Liver (tissue), 9 donors: ENCODE data around the gene RPS5. TPM values are rescaled to one million over a fixed set of nuclear protein-coding genes. Genes with fewer than 3 reads are reported as not detected.

Experiments
- DNase-seq: peaks from one replicate; pipeline ENCODE4 v3.0.0-alpha.2; 2017; ENCODE audit warnings: low spot score
- H3K27ac ChIP-seq, 2 donors: one replicate each; pipeline ENCODE4 v1.7.0; 2013; ENCODE audit warnings: inconsistent platforms in 2 of 2, low read length in 2 of 2, control low read depth in 1 of 2, low read depth in 1 of 2, mild to moderate bottlenecking in 1 of 2
- H3K27me3 ChIP-seq, 4 donors: one replicate each; pipeline versions ENCODE4 v1.6.1 to v1.7.0; 2013; ENCODE audit warnings: low read length in 3 of 4, inconsistent platforms in 1 of 4, mild to moderate bottlenecking in 1 of 4, moderate library complexity in 1 of 4; ENCODE audit not compliant: control insufficient read depth in 4 of 4, insufficient read depth in 4 of 4
- H3K36me3 ChIP-seq, 4 donors: one replicate each; pipeline versions ENCODE4 v1.6.1 to v1.7.0; 2013; ENCODE audit warnings: low read length in 3 of 4, mild to moderate bottlenecking in 3 of 4, low read depth in 1 of 4, moderate library complexity in 1 of 4; ENCODE audit not compliant: control insufficient read depth in 4 of 4, insufficient read depth in 3 of 4
- H3K4me1 ChIP-seq, 4 donors: one replicate each; pipeline versions ENCODE4 v1.6.1 to v1.7.0; 2013; ENCODE audit warnings: low read length in 3 of 4, mild to moderate bottlenecking in 3 of 4, moderate library complexity in 1 of 4; ENCODE audit not compliant: control insufficient read depth in 4 of 4, insufficient read depth in 4 of 4
- H3K4me3 ChIP-seq, 3 donors: one replicate each; pipeline versions ENCODE4 v1.6.1 to v1.7.0; 2013; ENCODE audit warnings: low read length in 3 of 3, control low read depth in 1 of 3, low read depth in 1 of 3, mild to moderate bottlenecking in 1 of 3
- H3K9ac ChIP-seq, 2 donors: one replicate each; pipeline ENCODE4 v1.7.0; 2013; ENCODE audit warnings: low read length in 2 of 2, mild to moderate bottlenecking in 2 of 2, moderate library complexity in 2 of 2, control low read depth in 1 of 2, low read depth in 1 of 2
- H3K9me3 ChIP-seq, 4 donors: one replicate each; pipeline versions ENCODE4 v1.6.1 to v1.7.0; 2013; ENCODE audit warnings: low read length in 3 of 4; ENCODE audit not compliant: control insufficient read depth in 4 of 4
- FOXA1 ChIP-seq: IDR thresholded peaks from 2 replicates; pipeline ENCODE4 v1.6.1; 2016; ENCODE audit warnings: antibody characterized with exemption
- GABPA ChIP-seq, 2 donors: IDR thresholded peaks in 1 of 2; conservative IDR thresholded peaks in 1 of 2; 2 replicates each; pipeline ENCODE4 v1.6.1; 2016; ENCODE audit warnings: antibody characterized with exemption in 2 of 2, mild to moderate bottlenecking in 1 of 2, moderate library complexity in 1 of 2
- HNF4A ChIP-seq, 2 donors: conservative IDR thresholded peaks; 2 replicates each; pipeline ENCODE4 v1.6.1; 2016; ENCODE audit warnings: antibody characterized with exemption in 2 of 2, mild to moderate bottlenecking in 2 of 2
- HNF4G ChIP-seq: IDR thresholded peaks from 2 replicates; pipeline ENCODE4 v1.6.1; 2016; ENCODE audit warnings: antibody characterized with exemption
- JUND ChIP-seq, 2 donors: IDR thresholded peaks; 2 replicates each; pipeline ENCODE4 v1.6.1; 2016; ENCODE audit warnings: antibody characterized with exemption in 2 of 2
- NR2F2 ChIP-seq: IDR thresholded peaks from 2 replicates; pipeline ENCODE4 v1.6.1; 2016; ENCODE audit warnings: antibody characterized with exemption
- TAF1 ChIP-seq: conservative IDR thresholded peaks from 2 replicates; pipeline ENCODE4 v1.6.1; 2016; ENCODE audit warnings: antibody characterized with exemption, mild to moderate bottlenecking
- WGBS: extraction: QIAGEN DNeasy Blood & Tissue Kit; methylation state at CpG from one replicate; pipeline ENCODE4 v1.1.7; 2013; 5-methylcytosine and 5-hydroxymethylcytosine counted together
- polyA plus RNA-seq, 2 donors: library from polyadenylated mRNA; stranded (reverse) in 1 of 2; unstranded in 1 of 2; fragments of 200-250 nt in 1 of 2; fragments of >200 nt in 1 of 2; fragmentation: Nextera tagmentation in 1 of 2; extraction: Ambion mirVana in 1 of 2; gene quantifications; one replicate each; pipeline versions ENCODE4 v1.2.1 to v1.2.3, GENCODE V29; 2013 to 2015
- total RNA-seq, 2 donors: library from RNA; depleted of rRNA; stranded (reverse); fragments of >200 nt; gene quantifications; one replicate each; pipeline ENCODE4 v1.2.3, GENCODE V29; 2014
- TF ChIP-seq, protein P1 (sequence below): fragments of 150-350 bp; IDR thresholded peaks from 2 replicates; pipeline ENCODE4 v1.5.1; 2017; ENCODE audit warnings: improper control_type of control experiment, low read depth, low read length; ENCODE audit not compliant: missing input control
- TF ChIP-seq, protein P2 (sequence below): IDR thresholded peaks from 2 replicates; pipeline ENCODE4 v1.6.1; 2016; ENCODE audit warnings: antibody characterized with exemption
- TF ChIP-seq, protein P3 (sequence below): IDR thresholded peaks from 2 replicates; pipeline ENCODE4 v1.6.1; 2016; ENCODE audit warnings: antibody characterized with exemption
- TF ChIP-seq, protein P4 (sequence below): IDR thresholded peaks from 2 replicates; pipeline ENCODE4 v1.6.1; 2016; ENCODE audit warnings: antibody characterized with exemption
- TF ChIP-seq, protein P5 (sequence below): IDR thresholded peaks from 2 replicates; pipeline ENCODE4 v1.6.1; 2016; ENCODE audit warnings: antibody characterized with exemption, mild to moderate bottlenecking
- donor health status: healthy.
- donor health status: healthy.
- donor health status: healthy.
- donor health status: healthy.
- donor health status: healthy.

The RPS5 gene
- total and polyA plus RNA-seq, 4 donors: 229 to 1,403 (median 628) TPM

DNA sequence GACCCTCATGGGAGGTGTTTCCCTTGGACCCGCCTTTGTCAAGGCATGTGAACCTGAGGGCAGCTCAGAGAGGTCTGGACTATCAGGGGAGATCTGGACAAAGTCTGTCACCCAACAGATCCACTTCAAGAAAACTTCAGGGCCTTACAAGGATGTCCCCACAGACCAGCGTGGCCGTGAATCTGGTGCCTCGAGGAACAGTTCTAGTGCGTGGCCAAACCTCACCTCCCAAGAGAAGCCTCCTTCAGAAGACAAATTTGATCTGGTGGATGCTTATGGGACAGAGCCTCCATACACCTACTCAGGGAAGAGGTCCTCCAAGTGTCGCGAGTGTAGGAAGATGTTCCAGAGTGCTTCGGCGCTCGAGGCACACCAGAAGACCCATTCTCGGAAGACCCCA lies 48.7 kb upstream of the RPS5 start:
- TF ChIP-seq TAF1: no peak
- H3K9me3 ChIP-seq: peaks cover 0 to 3% (median 0%) of the 10 kb centered on the region in 4 donors
- no peak overlapping the region for H3K4me3 ChIP-seq
- no peak overlapping the region for H3K27ac ChIP-seq
- WGBS: 98% methylated on average over 11 of the region's 11 CpGs
- peaks cover 0 to 15% (median 12%) of the 10 kb centered on the region in 4 donors for H3K36me3 ChIP-seq
- H3K9ac ChIP-seq: no peak overlapping the region
- peaks cover 12 to 27% (median 21%) of the 10 kb centered on the region in 4 donors for H3K4me1 ChIP-seq
- no peak for DNase-seq
- H3K27me3 ChIP-seq: no peaks in the 10 kb centered on the region

DNA sequence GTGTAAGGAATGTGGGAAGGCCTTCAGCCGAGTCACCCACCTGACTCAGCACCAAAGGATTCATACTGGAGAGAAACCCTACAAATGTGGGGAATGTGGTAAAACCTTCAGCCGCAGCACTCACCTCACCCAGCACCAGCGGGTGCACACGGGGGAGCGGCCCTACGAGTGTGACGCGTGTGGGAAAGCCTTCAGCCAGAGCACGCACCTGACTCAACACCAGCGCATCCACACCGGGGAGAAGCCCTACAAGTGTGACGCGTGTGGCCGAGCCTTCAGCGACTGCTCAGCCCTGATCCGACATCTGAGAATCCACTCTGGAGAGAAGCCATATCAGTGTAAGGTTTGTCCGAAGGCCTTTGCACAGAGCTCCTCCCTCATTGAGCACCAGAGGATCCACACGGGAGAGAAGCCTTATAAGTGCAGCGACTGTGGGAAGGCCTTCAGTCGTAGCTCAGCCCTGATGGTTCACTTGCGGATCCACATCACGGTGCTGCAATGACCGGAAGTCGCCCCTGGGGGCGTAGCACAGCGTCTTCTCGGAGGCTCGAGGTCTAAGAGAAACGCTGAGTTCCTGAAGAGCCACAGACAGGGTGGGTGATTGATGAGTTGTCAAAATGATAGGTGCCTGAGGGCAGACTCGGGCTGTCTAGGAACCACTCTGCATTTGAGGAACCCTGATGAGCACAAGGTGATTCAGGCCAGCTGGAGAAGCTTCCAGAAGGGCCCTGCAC lies 48.1 kb upstream of the RPS5 start:
- Histone ChIP-seq H3K9ac (no peak overlapping the region), H3K36me3 (peaks cover 0 to 15% (median 12%) of the 10 kb centered on the region in 4 donors), H3K9me3 (peaks cover 0 to 3% (median 0%) of the 10 kb centered on the region in 4 donors), H3K4me1 (peaks cover 12 to 27% (median 21%) of the 10 kb centered on the region in 4 donors), H3K4me3 (no peak overlapping the region), H3K27me3 (no peaks in the 10 kb centered on the region), H3K27ac (no peak overlapping the region)
- 93% methylated on average over 30 of the region's 30 CpGs for WGBS
- DNase-seq: no peak
- TF ChIP-seq, protein P1, sequence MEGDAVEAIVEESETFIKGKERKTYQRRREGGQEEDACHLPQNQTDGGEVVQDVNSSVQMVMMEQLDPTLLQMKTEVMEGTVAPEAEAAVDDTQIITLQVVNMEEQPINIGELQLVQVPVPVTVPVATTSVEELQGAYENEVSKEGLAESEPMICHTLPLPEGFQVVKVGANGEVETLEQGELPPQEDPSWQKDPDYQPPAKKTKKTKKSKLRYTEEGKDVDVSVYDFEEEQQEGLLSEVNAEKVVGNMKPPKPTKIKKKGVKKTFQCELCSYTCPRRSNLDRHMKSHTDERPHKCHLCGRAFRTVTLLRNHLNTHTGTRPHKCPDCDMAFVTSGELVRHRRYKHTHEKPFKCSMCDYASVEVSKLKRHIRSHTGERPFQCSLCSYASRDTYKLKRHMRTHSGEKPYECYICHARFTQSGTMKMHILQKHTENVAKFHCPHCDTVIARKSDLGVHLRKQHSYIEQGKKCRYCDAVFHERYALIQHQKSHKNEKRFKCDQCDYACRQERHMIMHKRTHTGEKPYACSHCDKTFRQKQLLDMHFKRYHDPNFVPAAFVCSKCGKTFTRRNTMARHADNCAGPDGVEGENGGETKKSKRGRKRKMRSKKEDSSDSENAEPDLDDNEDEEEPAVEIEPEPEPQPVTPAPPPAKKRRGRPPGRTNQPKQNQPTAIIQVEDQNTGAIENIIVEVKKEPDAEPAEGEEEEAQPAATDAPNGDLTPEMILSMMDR: no peak
- TF ChIP-seq, protein P2, sequence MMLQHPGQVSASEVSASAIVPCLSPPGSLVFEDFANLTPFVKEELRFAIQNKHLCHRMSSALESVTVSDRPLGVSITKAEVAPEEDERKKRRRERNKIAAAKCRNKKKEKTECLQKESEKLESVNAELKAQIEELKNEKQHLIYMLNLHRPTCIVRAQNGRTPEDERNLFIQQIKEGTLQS: no peak
- TF ChIP-seq, protein P3, sequence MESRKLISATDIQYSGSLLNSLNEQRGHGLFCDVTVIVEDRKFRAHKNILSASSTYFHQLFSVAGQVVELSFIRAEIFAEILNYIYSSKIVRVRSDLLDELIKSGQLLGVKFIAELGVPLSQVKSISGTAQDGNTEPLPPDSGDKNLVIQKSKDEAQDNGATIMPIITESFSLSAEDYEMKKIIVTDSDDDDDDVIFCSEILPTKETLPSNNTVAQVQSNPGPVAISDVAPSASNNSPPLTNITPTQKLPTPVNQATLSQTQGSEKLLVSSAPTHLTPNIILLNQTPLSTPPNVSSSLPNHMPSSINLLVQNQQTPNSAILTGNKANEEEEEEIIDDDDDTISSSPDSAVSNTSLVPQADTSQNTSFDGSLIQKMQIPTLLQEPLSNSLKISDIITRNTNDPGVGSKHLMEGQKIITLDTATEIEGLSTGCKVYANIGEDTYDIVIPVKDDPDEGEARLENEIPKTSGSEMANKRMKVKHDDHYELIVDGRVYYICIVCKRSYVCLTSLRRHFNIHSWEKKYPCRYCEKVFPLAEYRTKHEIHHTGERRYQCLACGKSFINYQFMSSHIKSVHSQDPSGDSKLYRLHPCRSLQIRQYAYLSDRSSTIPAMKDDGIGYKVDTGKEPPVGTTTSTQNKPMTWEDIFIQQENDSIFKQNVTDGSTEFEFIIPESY: no peak
- TF ChIP-seq, protein P4, sequence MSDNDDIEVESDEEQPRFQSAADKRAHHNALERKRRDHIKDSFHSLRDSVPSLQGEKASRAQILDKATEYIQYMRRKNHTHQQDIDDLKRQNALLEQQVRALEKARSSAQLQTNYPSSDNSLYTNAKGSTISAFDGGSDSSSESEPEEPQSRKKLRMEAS: no peak
- TF ChIP-seq JUND (IDR thresholded peaks at IDR 0.05) (no peak), TAF1 (no peak), FOXA1 (no peak), NR2F2 (no peak), HNF4G (no peak), HNF4A (conservative IDR thresholded peaks at IDR 0.05) (no peak), GABPA (IDR thresholded peaks at IDR 0.05 in 1 of 2, conservative IDR thresholded peaks at IDR 0.05 in 1 of 2) (no peak)
- TF ChIP-seq, protein P5, sequence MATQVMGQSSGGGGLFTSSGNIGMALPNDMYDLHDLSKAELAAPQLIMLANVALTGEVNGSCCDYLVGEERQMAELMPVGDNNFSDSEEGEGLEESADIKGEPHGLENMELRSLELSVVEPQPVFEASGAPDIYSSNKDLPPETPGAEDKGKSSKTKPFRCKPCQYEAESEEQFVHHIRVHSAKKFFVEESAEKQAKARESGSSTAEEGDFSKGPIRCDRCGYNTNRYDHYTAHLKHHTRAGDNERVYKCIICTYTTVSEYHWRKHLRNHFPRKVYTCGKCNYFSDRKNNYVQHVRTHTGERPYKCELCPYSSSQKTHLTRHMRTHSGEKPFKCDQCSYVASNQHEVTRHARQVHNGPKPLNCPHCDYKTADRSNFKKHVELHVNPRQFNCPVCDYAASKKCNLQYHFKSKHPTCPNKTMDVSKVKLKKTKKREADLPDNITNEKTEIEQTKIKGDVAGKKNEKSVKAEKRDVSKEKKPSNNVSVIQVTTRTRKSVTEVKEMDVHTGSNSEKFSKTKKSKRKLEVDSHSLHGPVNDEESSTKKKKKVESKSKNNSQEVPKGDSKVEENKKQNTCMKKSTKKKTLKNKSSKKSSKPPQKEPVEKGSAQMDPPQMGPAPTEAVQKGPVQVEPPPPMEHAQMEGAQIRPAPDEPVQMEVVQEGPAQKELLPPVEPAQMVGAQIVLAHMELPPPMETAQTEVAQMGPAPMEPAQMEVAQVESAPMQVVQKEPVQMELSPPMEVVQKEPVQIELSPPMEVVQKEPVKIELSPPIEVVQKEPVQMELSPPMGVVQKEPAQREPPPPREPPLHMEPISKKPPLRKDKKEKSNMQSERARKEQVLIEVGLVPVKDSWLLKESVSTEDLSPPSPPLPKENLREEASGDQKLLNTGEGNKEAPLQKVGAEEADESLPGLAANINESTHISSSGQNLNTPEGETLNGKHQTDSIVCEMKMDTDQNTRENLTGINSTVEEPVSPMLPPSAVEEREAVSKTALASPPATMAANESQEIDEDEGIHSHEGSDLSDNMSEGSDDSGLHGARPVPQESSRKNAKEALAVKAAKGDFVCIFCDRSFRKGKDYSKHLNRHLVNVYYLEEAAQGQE: no peak
